ENCODE measurements around the gene UBR3.

Gene UBR3

DNA sequence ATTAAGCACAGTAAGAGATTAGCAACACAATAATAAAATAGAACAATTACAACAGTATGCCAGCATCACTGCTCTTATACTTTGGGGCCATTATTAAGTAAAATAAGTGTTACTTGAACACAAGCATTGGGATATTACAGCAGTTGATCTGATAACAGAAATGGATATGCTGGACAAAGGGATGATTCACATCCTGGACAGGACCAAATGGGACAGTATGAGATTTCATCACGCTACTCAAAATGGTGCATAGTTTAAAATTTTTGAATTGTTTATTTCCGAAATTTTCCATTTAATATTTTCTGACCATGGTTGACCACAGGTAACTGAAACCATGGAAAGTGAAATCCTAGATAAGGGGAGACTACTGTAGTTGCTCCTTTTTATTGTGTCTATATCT is 138.2 kb downstream of the UBR3 start:
- H3K4me3 ChIP-seq (replicated peaks; ENCODE audit: low read depth, low read length) = no peak overlapping the region
- H3K27me3 ChIP-seq (replicated peaks; ENCODE audit: control insufficient read depth, insufficient read depth, low read length) = no peaks in the 10 kb centered on the region

DNA sequence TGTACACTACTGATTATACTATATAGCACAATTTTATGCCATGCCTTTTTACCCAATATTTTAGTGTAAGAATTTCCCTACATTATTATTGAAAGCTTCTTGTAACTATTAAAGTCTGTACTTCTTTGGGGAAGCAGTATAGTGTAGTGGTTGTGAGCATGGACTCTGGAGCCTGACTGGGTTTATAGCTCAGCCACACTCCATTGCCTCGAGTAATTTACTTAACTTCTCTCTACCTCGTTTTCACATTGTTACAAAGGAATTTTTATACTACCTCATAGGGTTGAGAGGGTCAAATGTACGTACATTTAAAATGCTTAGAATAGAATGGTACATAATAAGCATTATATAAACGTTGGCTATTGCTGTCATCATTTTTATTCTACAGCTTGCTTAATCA is 139.2 kb downstream of the UBR3 start:
- no peaks in the 10 kb centered on the region for H3K36me3 ChIP-seq (ENCODE audit: control insufficient read depth, insufficient read depth, low read length)
- TF ChIP-seq, protein P1, sequence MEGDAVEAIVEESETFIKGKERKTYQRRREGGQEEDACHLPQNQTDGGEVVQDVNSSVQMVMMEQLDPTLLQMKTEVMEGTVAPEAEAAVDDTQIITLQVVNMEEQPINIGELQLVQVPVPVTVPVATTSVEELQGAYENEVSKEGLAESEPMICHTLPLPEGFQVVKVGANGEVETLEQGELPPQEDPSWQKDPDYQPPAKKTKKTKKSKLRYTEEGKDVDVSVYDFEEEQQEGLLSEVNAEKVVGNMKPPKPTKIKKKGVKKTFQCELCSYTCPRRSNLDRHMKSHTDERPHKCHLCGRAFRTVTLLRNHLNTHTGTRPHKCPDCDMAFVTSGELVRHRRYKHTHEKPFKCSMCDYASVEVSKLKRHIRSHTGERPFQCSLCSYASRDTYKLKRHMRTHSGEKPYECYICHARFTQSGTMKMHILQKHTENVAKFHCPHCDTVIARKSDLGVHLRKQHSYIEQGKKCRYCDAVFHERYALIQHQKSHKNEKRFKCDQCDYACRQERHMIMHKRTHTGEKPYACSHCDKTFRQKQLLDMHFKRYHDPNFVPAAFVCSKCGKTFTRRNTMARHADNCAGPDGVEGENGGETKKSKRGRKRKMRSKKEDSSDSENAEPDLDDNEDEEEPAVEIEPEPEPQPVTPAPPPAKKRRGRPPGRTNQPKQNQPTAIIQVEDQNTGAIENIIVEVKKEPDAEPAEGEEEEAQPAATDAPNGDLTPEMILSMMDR (IDR thresholded peaks at IDR 0.05; ENCODE audit: insufficient read depth, low read length, poor library complexity, severe bottlenecking) = no peak
- H3K4me3 ChIP-seq (replicated peaks; ENCODE audit: low read depth, low read length) = no peak overlapping the region
- no peaks in the 10 kb centered on the region for H3K27me3 ChIP-seq (replicated peaks; ENCODE audit: control insufficient read depth, insufficient read depth, low read length)
- no peak for DNase-seq (ENCODE audit: extremely low read depth, insufficient read length)

More for the DNA sequence above, 138.2 kb downstream of the UBR3 start:
- no peak for DNase-seq (ENCODE audit: extremely low read depth, insufficient read length)
- no peaks in the 10 kb centered on the region for H3K36me3 ChIP-seq (ENCODE audit: control insufficient read depth, insufficient read depth, low read length)
- TF ChIP-seq, protein P1 (IDR thresholded peaks at IDR 0.05; ENCODE audit: insufficient read depth, low read length, poor library complexity, severe bottlenecking) = no peak

DNA sequence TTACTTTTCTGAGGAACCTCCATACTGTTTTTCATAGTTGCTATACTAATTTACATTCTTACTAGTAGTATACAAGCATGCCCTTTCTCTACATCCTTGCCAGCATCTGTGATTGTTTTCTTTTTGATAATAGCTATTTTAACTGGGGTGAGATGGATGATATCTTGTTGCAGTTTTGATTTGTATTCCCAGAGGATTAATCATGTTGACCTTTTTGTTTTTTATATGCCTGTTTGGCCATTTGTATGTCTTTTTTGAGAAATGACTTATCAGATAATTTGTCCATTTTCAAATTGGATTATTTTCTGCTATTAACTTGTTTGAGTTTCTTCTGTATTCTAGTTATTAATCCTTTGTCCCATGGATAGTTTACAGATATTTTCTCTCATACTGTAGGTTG is 141.5 kb downstream of the UBR3 start:
- Histone ChIP-seq H3K27me3 (replicated peaks; ENCODE audit: control insufficient read depth, insufficient read depth, low read length) (no peaks in the 10 kb centered on the region), H3K4me3 (replicated peaks; ENCODE audit: low read depth, low read length) (no peak overlapping the region), H3K36me3 (ENCODE audit: control insufficient read depth, insufficient read depth, low read length) (no peaks in the 10 kb centered on the region)
- TF ChIP-seq, protein P1 (IDR thresholded peaks at IDR 0.05; ENCODE audit: insufficient read depth, low read length, poor library complexity, severe bottlenecking) = no peak
- DNase-seq (ENCODE audit: extremely low read depth, insufficient read length) = no peak

DNA sequence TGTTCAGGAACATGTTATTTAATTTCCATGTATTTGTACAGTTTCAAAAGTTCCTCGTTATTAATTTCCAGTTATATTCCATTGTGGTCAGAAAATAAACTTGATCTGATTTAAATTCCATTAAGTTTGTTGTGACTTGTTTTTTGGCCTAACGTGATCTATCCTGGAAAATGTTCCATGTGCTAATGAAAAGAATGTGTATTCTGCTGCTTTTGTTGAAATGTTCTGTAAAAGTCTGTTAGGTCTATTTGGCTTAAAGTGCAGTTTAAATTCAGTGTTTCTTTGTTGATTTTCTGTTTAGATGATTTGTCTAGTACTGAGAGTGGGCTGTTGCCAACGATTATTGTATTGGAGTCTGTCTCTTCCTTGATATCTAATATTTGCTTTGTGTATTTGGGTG is 148.0 kb downstream of the UBR3 start:
- Histone ChIP-seq H3K27me3 (replicated peaks; ENCODE audit: control insufficient read depth, insufficient read depth, low read length) (no peaks in the 10 kb centered on the region), H3K4me3 (replicated peaks; ENCODE audit: low read depth, low read length) (no peak overlapping the region), H3K36me3 (ENCODE audit: control insufficient read depth, insufficient read depth, low read length) (peaks cover 3% of the 10 kb centered on the region)
- TF ChIP-seq, protein P1 (IDR thresholded peaks at IDR 0.05; ENCODE audit: insufficient read depth, low read length, poor library complexity, severe bottlenecking) = no peak
- no peak for DNase-seq (ENCODE audit: extremely low read depth, insufficient read length)

DNA sequence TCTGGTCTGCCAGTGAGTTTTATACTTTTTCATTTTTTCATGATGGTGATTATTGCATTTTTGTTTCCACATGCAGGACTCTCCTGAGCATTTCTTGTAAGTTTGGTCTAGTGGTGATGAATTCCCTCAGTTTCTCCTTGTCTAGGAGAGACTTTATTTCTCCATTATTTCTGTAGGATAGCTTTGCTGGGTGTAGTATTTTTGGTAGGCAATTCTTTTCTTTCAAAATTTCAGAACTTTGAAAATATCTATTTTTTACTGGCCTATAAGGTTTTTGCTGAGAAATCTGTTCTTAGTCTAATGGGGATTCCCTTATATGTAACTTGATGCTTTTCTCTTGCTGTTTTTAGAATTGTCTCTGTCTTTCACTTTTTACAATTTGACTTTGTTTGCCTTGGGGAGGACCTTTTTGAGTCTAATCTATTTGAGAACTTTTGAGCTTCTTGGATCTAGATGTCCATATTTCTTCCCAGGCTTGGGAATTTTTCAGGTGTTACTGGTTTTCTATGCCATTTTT is 149.1 kb downstream of the UBR3 start:
- peaks cover 3% of the 10 kb centered on the region for H3K36me3 ChIP-seq (ENCODE audit: control insufficient read depth, insufficient read depth, low read length)
- no peak overlapping the region for H3K4me3 ChIP-seq (replicated peaks; ENCODE audit: low read depth, low read length)
- H3K27me3 ChIP-seq (replicated peaks; ENCODE audit: control insufficient read depth, insufficient read depth, low read length) = no peaks in the 10 kb centered on the region
- TF ChIP-seq, protein P1 (IDR thresholded peaks at IDR 0.05; ENCODE audit: insufficient read depth, low read length, poor library complexity, severe bottlenecking) = no peak
- DNase-seq (ENCODE audit: extremely low read depth, insufficient read length) = no peak

DNA sequence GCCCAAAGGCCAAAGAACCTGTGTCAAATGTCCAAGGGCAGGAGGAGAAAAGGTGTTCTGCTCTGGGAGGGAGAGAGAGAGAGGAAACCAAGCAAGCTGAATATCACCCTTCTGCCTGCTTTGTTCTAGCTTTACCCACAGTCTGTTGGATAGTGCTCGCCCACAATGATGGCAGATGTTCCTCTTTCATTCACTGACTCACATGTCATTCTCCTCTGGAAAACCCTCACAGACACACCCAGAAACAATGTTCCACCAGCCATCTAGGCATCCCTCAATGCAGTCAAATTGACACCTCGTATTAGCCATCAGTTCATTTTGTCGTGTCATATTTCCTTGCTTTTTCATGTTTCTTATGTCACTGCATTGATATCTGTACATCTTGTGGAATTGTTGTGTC is 150.3 kb downstream of the UBR3 start:
- peaks cover 3% of the 10 kb centered on the region for H3K36me3 ChIP-seq (ENCODE audit: control insufficient read depth, insufficient read depth, low read length)
- no peak overlapping the region for H3K4me3 ChIP-seq (replicated peaks; ENCODE audit: low read depth, low read length)
- DNase-seq (ENCODE audit: extremely low read depth, insufficient read length) = no peak
- TF ChIP-seq, protein P1 (IDR thresholded peaks at IDR 0.05; ENCODE audit: insufficient read depth, low read length, poor library complexity, severe bottlenecking) = no peak
- no peaks in the 10 kb centered on the region for H3K27me3 ChIP-seq (replicated peaks; ENCODE audit: control insufficient read depth, insufficient read depth, low read length)

Measured in GM06990 (cell line).